K562 (cell line): Measurements from ENCODE around the gene TM7SF2. TPM values are rescaled to one million over a fixed set of nuclear protein-coding genes. Genes with fewer than 3 reads are reported as not detected.

Experiments
- CBX1 ChIP-seq: sonication (generic); IDR thresholded peaks from 2 replicates; pipeline ENCODE4 v1.6.1; 2016; ENCODE audit warnings: antibody characterized with exemption, low read depth, mild to moderate bottlenecking
- CREB3 ChIP-seq: fragments of 450-650 bp; conservative IDR thresholded peaks from 2 replicates; pipeline ENCODE4 v1.6.1; 2016; ENCODE audit warnings: missing genetic modification characterization, low read depth, mild to moderate bottlenecking, missing compliant biosample characterization, moderate library complexity
- DACH1 ChIP-seq: fragments of 450-650 bp; IDR thresholded peaks from 2 replicates; pipeline ENCODE4 v1.6.1; 2018; ENCODE audit not compliant: partially characterized antibody
- ELK1 ChIP-seq: sonication (generic); formaldehyde crosslinking; IDR thresholded peaks from 2 replicates; pipeline ENCODE4 v1.8.1; 2022; ENCODE audit warnings: missing genetic modification reagents
- ETV1 ChIP-seq: fragments of 450-650 bp; conservative IDR thresholded peaks from 2 replicates; pipeline ENCODE4 v1.6.1; 2016; ENCODE audit warnings: missing genetic modification characterization, control low read depth, low read depth, missing compliant biosample characterization
- FOXA3 ChIP-seq, 2 experiments: fragments of 450-650 bp in 1 of 2; sonication (generic) in 1 of 2; formaldehyde crosslinking; IDR thresholded peaks in 1 of 2; conservative IDR thresholded peaks in 1 of 2; 2 replicates each; pipeline versions ENCODE4 v1.4.0 to v1.8.0; 2020 to 2022; ENCODE audit warnings: mild to moderate bottlenecking in 2 of 2, missing genetic modification reagents in 1 of 2
- HMGN3 ChIP-seq: IDR thresholded peaks from 2 replicates; pipeline ENCODE4 v1.6.1; 2011; ENCODE audit warnings: borderline replicate concordance, low read depth, mild to moderate bottlenecking, mixed read lengths, low read length; ENCODE audit not compliant: insufficient read length; ENCODE audit errors: extremely low read depth
- JUNB ChIP-seq: fragments of 450-650 bp; formaldehyde crosslinking; conservative IDR thresholded peaks from 2 replicates; pipeline ENCODE4 v1.4.0; 2020; ENCODE audit warnings: mild to moderate bottlenecking
- KAT8 ChIP-seq: fragments of 450-650 bp; IDR thresholded peaks from 2 replicates; pipeline ENCODE4 v1.6.1; 2016; ENCODE audit warnings: low read depth, mild to moderate bottlenecking
- KDM2B ChIP-seq: fragments of 250-450 bp; sonication (Bioruptor Pico); IDR thresholded peaks from 2 replicates; pipeline ENCODE4 v1.8.0; 2021; ENCODE audit warnings: mild to moderate bottlenecking, moderate library complexity
- KLF1 ChIP-seq: fragments of 450-650 bp; IDR thresholded peaks from 2 replicates; pipeline ENCODE4 v1.6.1; 2016; ENCODE audit warnings: missing genetic modification characterization, missing compliant biosample characterization
- MTF1 ChIP-seq: fragments of 250-450 bp; sonication (Bioruptor Pico); IDR thresholded peaks from 2 replicates; pipeline ENCODE4 v1.9.0; 2021; ENCODE audit warnings: moderate library complexity, mild to moderate bottlenecking, inconsistent platforms, borderline replicate concordance
- NR3C1 ChIP-seq: sonication (generic); formaldehyde crosslinking; IDR thresholded peaks from 2 replicates; pipeline ENCODE4 v1.8.1; 2022; ENCODE audit warnings: missing genetic modification reagents
- PCBP2 ChIP-seq: fragments of 200-400 bp; formaldehyde crosslinking; IDR thresholded peaks from 2 replicates; pipeline ENCODE4 v1.6.1; 2018; ENCODE audit warnings: low read length, low read depth, mild to moderate bottlenecking, moderate library complexity; ENCODE audit not compliant: poor library complexity, severe bottlenecking
- POU5F1 ChIP-seq: fragments of 150-350 bp; IDR thresholded peaks from 2 replicates; pipeline ENCODE4 v1.6.1; 2014; ENCODE audit warnings: borderline replicate concordance, low read length, low read depth, mild to moderate bottlenecking; ENCODE audit not compliant: partially characterized antibody
- SRSF1 ChIP-seq: fragments of 200-400 bp; formaldehyde crosslinking; IDR thresholded peaks from 2 replicates; pipeline ENCODE4 v1.6.1; 2017; ENCODE audit warnings: mild to moderate bottlenecking, low read depth, low read length, moderate library complexity
- SRSF9 ChIP-seq: fragments of 200-400 bp; formaldehyde crosslinking; IDR thresholded peaks from 2 replicates; pipeline ENCODE4 v1.6.1; 2017; ENCODE audit warnings: low read depth, low read length, borderline replicate concordance
- TAL1 ChIP-seq: fragments of 450-650 bp; IDR thresholded peaks from 2 replicates; pipeline ENCODE4 v1.6.1; 2016; ENCODE audit warnings: mild to moderate bottlenecking
- TCF15 ChIP-seq: fragments of 250-450 bp; sonication (Bioruptor Pico); IDR thresholded peaks from 2 replicates; pipeline ENCODE4 v1.8.0; 2022; ENCODE audit warnings: moderate library complexity, mild to moderate bottlenecking, inconsistent platforms
- TRIM24 ChIP-seq, 2 experiments: fragments of 450-650 bp; IDR thresholded peaks; 2 replicates each; pipeline ENCODE4 v1.6.1; 2016
- XRCC3 ChIP-seq: fragments of 450-650 bp; IDR thresholded peaks from 2 replicates; pipeline ENCODE4 v1.6.1; 2017; ENCODE audit warnings: mild to moderate bottlenecking, moderate library complexity
- ZBED1 ChIP-seq: IDR thresholded peaks from 2 replicates; pipeline ENCODE4 v1.6.1; 2014
- ZNF184 ChIP-seq: sonication (generic); formaldehyde crosslinking; IDR thresholded peaks from 2 replicates; pipeline ENCODE4 v1.5.0; 2020; ENCODE audit warnings: missing genetic modification reagents
- ZNF232 ChIP-seq: sonication (generic); formaldehyde crosslinking; IDR thresholded peaks from 2 replicates; pipeline ENCODE4 v1.8.0; 2022; ENCODE audit warnings: mild to moderate bottlenecking, missing genetic modification reagents
- ZNF24 ChIP-seq: fragments of 450-650 bp; IDR thresholded peaks from 2 replicates; pipeline ENCODE4 v1.6.1; 2016
- ZNF586 ChIP-seq: fragments of 450-650 bp; formaldehyde crosslinking; conservative IDR thresholded peaks from 2 replicates; pipeline ENCODE4 v1.4.0; 2020; ENCODE audit warnings: mild to moderate bottlenecking, moderate library complexity
- ZZZ3 ChIP-seq: fragments of 450-650 bp; IDR thresholded peaks from 2 replicates; pipeline ENCODE4 v1.6.1; 2016; ENCODE audit warnings: antibody characterized with exemption, mild to moderate bottlenecking, moderate library complexity
- polyA plus RNA-seq, 8 experiments: library from polyadenylated mRNA; depleted of rRNA in 4 of 8; stranded (reverse) in 5 of 8; unstranded in 3 of 8; fragments of >200 nt; fragmentation: Nextera tagmentation in 2 of 8; fragmentation: Illumina TruSeq in 1 of 8; extraction: Ambion mirVana in 2 of 8; extraction: Trizol in 1 of 8; gene quantifications; 2 replicates each; pipeline versions ENCODE4 v1.2.1 to v1.2.3, GENCODE V29; 2011 to 2014; ENCODE audit warnings: inconsistent platforms in 1 of 8, missing spikeins in 1 of 8
- total RNA-seq, 7 experiments: library from RNA; depleted of rRNA in 6 of 7; stranded (reverse); fragments of >200 nt in 6 of 7; fragmentation: Illumina TruSeq in 2 of 7; extraction: Trizol in 2 of 7; gene quantifications; 2 replicates each; pipeline versions ENCODE4 v1.2.1 to v1.2.3, GENCODE V29; 2011 to 2021; ENCODE audit warnings: low replicate concordance in 1 of 7

Gene TM7SF2
- total and polyA plus RNA-seq, 9 of the 15 experiments (the other 6 are each of a cell fraction or from before 2014, with no cell fraction given): 1.2 to 22.0 (median 14.3) TPM

- TF ChIP-seq FOXA3 (CRISPR knock-in tag; conservative IDR thresholded peaks at IDR 0.05 in 1 of 2, IDR thresholded peaks at IDR 0.05 in 1 of 2) (no peak), KAT8 (no peak), CBX1 (peak; percentile 63; the same call in 1 of the 2 replicates), TAL1 (0 out of 2 replicates have a peak, but pooled peaks have one; percentile 10), ZBED1 (peak; percentile 48; the same call in 1 of the 2 replicates), DACH1 (no peak), SRSF9 (no peak), ELK1 (CRISPR knock-in tag) (no peak), XRCC3 (no peak), ZNF586 (CRISPR knock-in tag) (no peak), PCBP2 (no peak), ETV1 (tag) (peak; percentile 84), HMGN3 (no peak), ZNF184 (CRISPR knock-in tag) (no peak), SRSF1 (no peak), CREB3 (tag) (no peak), ZNF232 (no peak), NR3C1 (CRISPR knock-in tag) (peak; percentile 85), ZZZ3 (no peak), MTF1 (no peak), KLF1 (tag) (peak; percentile 63), KDM2B (peak; percentile 65; the same call in 1 of the 2 replicates), POU5F1 (no peak), ZNF24 (no peak), JUNB (no peak), TCF15 (CRISPR knock-in tag) (no peak), TRIM24 (IDR thresholded peaks at IDR 0.05) (no peak)
Observed at GRCh38 chr11:65117206-65118096, 5.8 kb downstream of the TM7SF2 start, which contains the start of gene ZNHIT2 (continued).
